Activated effector memory CD4-positive, alpha-beta T cell treated with anti-CD3 and anti-CD28 coated beads, Interleukin-2, amount 50 U/mL, for 16 hours (primary cell): ENCODE results near the gene C1QC.

Experiments
- DNase-seq: peaks from one replicate; pipeline ENCODE4 v3.0.0-alpha.2; 2020

C1QC gene

GRCh38 chr1:22621761-22622160 is 21.7 kb upstream of the C1QC start:
- DNase-seq: no peak

GRCh38 chr1:22625262-22625925 is 18.0 kb upstream of the C1QC start:
- no peak for DNase-seq

- no peak for DNase-seq
Observed at GRCh38 chr1:22626237-22627157, 16.9 kb upstream of the C1QC start.

GRCh38 chr1:22627331-22627730 is 16.1 kb upstream of the C1QC start:
- DNase-seq: no peak

GRCh38 chr1:22628698-22629444 is 14.6 kb upstream of the C1QC start:
- no peak for DNase-seq

GRCh38 chr1:22629886-22630285 is 13.5 kb upstream of the C1QC start:
- DNase-seq: no peak

GRCh38 chr1:22633697-22634463 is 9.6 kb upstream of the C1QC start:
- DNase-seq: no peak

GRCh38 chr1:22635436-22635835 is 8.0 kb upstream of the C1QC start:
- no peak for DNase-seq

- DNase-seq: no peak
Observed at GRCh38 chr1:22636353-22636752, 7.1 kb upstream of the C1QC start, which contains the start of gene C1QA. TSS of gene C1QA (plus strand) at chr1:22636628. CDS start at chr1:22637617, 989 bp downstream.

GRCh38 chr1:22636927-22637326 is 6.5 kb upstream of the C1QC start:
- DNase-seq: no peak

- no peak for DNase-seq
Observed at GRCh38 chr1:22637907-22638445, 5.5 kb upstream of the C1QC start.

GRCh38 chr1:22638476-22639234 is 4.8 kb upstream of the C1QC start:
- no peak for DNase-seq

GRCh38 chr1:22639286-22639685 is 4.1 kb upstream of the C1QC start:
- DNase-seq: no peak

- no peak for DNase-seq
Observed at GRCh38 chr1:22641247-22641646, 2.2 kb upstream of the C1QC start.

GRCh38 chr1:22641906-22642636 is 1.4 kb upstream of the C1QC start:
- peak; percentile 87 for DNase-seq

- no peak for DNase-seq
Observed at GRCh38 chr1:22643928-22644327, 495 bp downstream of the C1QC start.

GRCh38 chr1:22645931-22646330 is 2.5 kb downstream of the C1QC start:
- DNase-seq: no peak

- no peak for DNase-seq
Observed at GRCh38 chr1:22646384-22646783, 3.0 kb downstream of the C1QC start.

GRCh38 chr1:22650089-22650693 is 6.8 kb downstream of the C1QC start:
- DNase-seq: no peak
